HCT116 (cell line): ENCODE results near the gene CASZ1.

Source experiments
- CEBPB ChIP-seq: IDR thresholded peaks from 2 replicates; pipeline ENCODE4 v1.6.1; 2012; ENCODE audit warnings: low read depth
- CTCF ChIP-seq, 3 experiments: fragments of 200-600 bp in 1 of 3; sonication (generic) in 1 of 3; IDR thresholded peaks in 2 of 3; conservative IDR thresholded peaks in 1 of 3; 2 replicates each; pipeline ENCODE4 v1.5.1; 2012 to 2017; ENCODE audit warnings: low read depth in 2 of 3, low read length in 2 of 3, antibody characterized with exemption in 1 of 3, borderline replicate concordance in 1 of 3, control low read depth in 1 of 3, mild to moderate bottlenecking in 1 of 3, mixed read lengths in 1 of 3, mixed run types in 1 of 3, moderate library complexity in 1 of 3; ENCODE audit not compliant: insufficient read depth in 1 of 3
- FOSL1 ChIP-seq: IDR thresholded peaks from 2 replicates; pipeline ENCODE4 v1.6.1; 2012; ENCODE audit warnings: low read depth
- POLR2A ChIP-seq: IDR thresholded peaks from 2 replicates; pipeline ENCODE4 v1.7.0; 2011; ENCODE audit warnings: borderline replicate concordance; ENCODE audit not compliant: insufficient read depth, insufficient read length; ENCODE audit errors: extremely low read depth

- no peak for TF ChIP-seq CTCF (IDR thresholded peaks at IDR 0.05 in 2 of 3, conservative IDR thresholded peaks at IDR 0.05 in 1 of 3; ENCODE audit: borderline replicate concordance in 1 of 3, insufficient read depth in 1 of 3, low read depth in 2 of 3, low read length in 2 of 3)
- TF ChIP-seq CEBPB, result no peak
- no peak for TF ChIP-seq FOSL1
- TF ChIP-seq POLR2A, result no peak
Measured at GRCh38 chr1:10771789-10772188, 24.7 kb downstream of the CASZ1 start.
